Right renal cortex interstitium (tissue), 3 donors: ENCODE results near the gene PLPPR1. TPM values are rescaled to one million over a fixed set of nuclear protein-coding genes. Genes with fewer than 3 reads are reported as not detected.
A peak's percentile ranks its signal among the peaks of the same experiment; 100 is the strongest.

Source experiments
- DNase-seq, 3 donors: peaks; one replicate each; pipeline ENCODE4 v3.0.0-alpha.2; 2013; ENCODE audit warnings: low read depth in 3 of 3, low spot score in 2 of 3
- polyA plus RNA-seq, 3 donors: library from polyadenylated mRNA; unstranded; fragments of 120-200 nt; gene quantifications; one replicate each; pipeline ENCODE4 v1.2.1, GENCODE V29; 2013; ENCODE audit not compliant: insufficient read length in 3 of 3

The PLPPR1 gene
- 10 to 100 TPM; 17.5 to 23.8 (median 21.1) TPM for polyA plus RNA-seq

DNA sequence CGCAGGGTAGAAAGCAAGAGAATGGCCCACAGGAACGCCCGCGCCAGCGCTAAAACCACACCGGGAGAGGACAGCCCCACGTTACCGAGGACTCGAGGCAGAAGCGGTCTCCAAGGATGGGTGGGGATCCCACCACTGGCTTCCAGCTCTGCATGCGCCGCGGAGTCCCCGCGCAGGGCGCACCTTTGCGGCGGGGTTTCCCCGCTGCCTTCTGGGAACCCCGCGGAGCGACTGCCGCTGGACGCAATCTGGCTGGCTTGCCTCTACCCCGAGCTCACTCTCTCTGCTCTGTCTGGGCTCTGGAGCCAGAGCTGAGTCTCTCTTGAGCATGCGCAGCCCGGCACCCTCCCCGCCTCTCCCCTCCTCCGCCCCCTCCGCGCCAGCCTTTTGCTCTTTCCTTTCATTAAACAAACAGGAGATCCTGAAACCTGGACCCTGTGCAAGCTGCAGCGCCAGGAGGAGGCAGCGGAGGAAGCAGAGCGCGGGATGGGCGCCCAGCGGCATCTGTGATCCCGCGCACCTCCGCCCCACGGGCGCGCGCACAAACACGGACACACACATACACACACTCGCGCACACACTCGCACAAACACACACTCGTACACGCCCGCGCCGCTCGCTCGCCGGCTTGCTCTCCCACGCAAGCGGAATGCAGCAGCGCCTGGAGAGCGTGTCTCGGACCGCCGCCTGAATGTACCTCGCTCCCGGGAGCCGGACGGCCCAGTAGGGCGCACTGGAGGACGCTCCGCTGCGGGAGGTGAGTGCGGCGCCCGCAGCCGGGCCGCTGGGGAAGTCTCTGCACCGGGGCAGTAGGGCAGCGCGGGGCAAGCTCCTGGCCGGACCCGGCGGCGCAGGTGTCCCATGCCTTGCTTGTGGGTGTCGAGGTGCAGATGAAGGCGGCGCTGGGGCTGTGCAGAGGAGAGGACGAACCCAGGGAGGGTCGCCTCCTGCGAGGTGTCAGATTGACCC lies at the start of gene PLPPR1:
Gene PLPPR1 (plus strand): TSS at position 382 of the 969 bp plus-strand sequence.
- peak in 2 of 3 donors; percentile 41 to 68 for DNase-seq

DNA sequence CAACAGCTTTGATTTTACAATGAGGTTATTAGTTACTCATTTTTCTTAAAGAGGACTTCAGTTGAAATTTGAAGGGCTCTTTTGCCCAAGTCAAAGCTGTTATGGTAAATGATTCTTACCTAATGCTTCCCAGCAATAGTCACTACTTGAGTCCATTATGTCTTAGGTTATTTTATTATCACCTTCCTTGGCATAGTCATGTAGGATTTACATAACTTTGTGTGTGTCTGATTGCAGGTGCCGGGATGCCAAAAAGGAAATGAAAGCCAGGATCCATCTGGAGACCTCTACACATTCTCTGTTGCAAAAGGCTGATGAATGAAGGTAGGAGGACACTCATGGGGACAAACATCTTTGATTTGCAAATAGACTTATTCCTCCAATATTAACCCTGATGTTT lies 38.8 kb upstream of the PLPPR1 start:
- no peak for DNase-seq

DNA sequence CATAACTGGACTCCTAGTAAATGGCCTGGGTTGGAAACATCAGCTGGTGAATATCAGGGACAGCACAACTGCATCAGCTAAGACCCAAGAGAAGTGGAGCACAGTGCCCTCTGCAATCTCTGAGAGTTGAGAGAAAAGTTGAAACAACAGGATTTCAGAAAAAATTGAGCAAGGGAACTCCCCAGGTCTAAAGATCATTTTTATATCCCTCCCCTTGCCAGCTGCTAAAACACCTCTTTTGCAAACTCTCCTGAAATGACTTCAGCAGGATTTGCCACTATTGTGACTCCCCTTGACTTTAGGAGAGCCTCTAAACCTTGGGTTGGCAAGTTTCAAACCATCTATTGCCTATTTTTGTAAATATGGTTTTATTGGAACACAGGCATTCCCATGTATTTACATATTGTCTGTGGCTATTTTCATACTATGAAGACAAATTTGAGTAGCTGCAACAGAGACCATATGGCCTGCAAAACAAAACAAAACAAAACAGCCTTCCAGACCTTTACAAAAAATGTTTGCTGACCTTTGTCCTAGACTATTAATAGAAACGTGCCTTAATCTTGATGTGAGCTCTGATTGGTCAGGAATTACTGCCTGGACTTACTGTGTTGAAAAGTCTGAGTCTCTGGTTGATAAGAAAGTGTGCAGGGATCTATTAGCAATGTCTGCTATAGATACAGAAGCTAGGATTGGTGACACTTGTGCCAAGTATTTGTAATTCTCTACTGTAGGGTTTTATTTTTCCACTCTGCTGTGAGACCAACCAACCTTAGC lies 37.7 kb upstream of the PLPPR1 start:
- DNase-seq: no peak

DNA sequence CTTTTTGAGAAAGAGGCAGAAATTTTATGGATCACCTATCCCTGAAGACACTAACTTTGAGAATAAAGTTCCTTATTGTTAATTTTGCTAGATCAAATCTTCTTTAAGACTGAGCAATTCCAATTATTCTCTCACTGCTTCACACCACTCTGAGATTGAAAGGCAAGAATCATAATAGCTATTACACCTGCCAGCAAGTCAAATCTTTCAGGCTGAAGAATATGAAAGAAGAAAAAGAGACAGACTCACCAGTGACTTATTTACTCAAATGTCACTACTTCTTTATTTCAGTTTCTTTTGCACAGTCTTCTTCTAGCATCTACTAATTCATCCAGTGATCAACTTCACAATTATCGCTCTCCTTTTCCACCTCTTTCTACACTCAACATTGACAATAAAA lies 35.9 kb upstream of the PLPPR1 start:
- DNase-seq: no peak

DNA sequence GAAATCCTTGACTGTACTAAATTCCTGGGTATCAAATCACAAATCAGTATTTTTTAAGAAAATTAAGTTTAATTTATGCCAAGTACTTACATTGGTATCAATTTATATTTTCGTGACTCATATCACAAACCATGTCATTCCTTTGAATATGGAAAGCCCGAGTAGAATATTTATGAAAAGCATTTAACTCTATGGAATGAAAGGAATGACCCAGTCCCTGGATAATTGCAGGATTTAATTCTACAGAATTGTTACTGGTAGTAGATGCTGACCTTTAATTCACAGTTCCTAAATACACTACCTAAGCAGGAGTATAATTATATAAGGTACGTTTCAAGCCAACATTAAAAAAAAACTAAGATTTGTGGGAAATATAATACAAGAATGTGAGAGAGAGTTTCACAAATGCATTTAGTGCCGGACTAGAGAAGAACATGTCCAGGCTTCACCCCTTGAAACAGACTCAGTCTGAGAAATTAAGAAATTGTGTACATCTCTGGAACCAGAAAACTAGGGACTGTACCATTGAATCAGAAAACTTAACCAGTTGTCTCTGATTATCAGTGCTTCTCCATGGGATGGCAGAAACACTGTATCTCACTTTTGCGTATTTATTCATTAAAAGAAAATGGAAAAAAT lies 28.5 kb upstream of the PLPPR1 start:
- DNase-seq: no peak

DNA sequence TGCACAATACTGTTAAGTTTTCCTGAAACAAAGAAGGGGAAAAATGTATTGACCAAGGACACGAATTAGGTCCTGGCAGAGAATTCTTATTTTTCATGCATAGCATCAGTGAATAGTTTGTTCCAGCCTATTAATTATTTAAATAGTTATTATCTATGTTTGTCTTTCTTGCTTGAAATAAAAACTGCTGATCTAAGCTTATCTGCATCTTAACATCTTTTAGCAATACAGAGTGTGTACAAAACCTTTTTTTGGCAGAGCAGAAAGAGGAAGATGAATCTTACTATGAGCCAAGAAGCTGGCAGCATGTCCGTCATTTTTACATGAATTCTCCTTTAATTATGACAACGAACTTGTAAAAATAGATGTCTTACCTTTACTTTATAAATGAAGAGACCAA lies 23.3 kb upstream of the PLPPR1 start:
- DNase-seq: no peak

DNA sequence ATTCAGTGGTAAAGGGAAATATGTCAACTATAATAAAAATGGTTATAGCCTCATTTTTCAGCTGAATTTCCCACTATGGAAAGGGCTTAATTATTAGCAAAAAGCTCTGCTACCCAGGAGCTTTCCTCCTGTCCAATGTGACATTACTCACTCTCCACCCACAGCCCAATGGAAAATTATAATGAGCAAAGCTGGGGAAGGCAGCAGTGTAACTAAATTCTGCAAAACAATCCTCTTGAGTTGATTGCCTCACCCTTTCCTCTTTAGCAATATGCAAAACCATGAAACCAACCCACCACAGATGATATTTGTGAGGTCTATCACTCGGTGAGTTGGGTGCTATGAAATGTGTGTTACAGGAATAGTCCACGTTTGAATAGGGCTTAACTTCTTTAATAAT lies 14.0 kb upstream of the PLPPR1 start:
- no peak for DNase-seq

DNA sequence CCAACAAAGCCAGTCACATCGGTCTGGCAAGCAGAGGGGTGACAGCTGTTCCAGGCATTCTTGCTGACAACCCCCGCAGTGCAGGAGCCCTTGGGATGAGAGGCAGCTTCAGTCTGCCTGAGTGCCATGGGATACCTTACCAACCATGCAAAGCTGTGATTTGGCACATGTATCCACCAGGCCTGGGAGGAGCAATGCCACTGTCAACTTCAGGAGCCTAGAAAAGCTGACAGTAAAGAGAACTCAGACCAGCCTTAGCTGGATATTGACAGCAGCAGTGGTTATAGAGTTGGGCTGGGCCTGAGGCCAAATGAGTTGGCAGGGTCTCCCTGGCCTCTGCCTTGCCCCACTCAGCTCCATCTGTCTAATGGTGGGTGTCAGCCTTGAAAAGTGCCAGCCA lies 10.1 kb upstream of the PLPPR1 start:
- DNase-seq: no peak

DNA sequence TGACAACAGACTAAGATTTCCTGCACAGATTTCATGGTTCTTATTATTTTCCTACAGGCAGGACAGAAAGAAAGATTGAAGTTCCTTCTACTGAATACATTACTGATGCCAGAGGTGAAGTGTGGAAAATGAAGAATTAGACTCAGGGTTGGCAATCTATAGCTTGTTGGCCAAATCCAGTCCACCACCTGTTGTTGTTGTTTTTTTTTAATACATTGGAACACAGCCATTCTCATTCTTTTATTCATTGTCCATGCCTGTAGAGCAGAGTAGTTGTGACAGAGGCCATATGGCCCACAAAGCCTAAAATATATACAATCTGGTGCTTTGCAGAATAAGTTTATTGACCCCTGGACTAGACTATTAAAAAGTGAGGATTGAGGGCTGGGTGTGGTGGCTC lies 5.8 kb upstream of the PLPPR1 start:
- DNase-seq: no peak

DNA sequence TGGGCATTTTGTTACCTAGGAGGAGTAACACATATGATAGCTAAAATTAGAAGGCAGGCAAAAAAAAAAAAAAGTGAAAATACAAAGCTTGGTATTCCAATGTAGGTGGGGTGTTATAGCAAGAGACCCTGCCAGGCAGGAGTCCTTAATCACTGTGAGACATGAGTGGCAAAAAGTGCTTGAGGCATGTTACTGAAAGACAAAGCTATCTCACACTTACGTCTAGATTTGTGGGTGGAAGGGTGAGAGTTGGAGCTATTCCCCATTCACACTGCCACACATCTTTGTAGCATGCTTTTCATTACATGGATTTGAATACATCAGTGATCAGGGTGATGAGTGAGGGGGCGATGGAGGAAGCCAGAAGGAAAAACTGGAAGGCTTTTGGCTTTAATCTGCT lies 2.6 kb upstream of the PLPPR1 start:
- DNase-seq: no peak

DNA sequence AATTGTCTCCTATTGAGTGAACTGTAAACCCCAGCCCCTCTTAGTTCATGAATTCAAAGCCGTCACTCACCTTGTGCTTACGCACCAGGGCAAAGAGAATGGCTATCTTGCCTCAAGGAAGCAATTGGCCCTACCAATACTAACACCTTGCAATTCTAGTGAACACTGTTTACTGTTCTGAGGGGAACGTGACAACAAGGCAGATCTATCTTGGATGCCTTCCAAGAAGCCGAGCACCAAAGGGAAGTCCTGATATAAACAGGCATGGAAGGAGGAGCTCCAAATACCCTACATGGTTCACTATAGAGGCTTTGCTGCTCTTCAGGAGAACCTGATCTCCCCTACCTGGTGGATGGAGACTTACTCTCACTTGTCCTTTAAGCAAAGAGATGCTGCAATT lies 1.7 kb upstream of the PLPPR1 start:
- DNase-seq: no peak

DNA sequence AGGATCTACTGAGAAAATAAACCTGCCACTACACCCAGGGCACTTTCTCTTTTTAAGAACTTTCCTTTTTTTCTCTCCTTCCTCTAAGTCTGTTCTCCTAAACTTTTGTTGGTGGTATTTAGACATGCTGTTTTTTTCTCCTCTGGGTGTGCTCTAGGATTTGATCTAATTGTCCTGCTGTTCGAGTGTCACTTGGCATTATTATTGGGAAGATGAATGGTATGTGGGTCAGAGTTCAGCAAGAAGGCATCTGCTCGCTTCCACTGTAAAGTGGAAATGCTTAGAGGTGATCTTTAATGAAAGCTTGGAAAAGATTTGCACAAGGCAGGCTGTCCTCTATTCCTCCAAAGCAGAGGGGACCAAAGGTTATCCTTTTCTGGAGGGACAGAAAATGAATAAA lies 1.3 kb upstream of the PLPPR1 start:
- DNase-seq: no peak

DNA sequence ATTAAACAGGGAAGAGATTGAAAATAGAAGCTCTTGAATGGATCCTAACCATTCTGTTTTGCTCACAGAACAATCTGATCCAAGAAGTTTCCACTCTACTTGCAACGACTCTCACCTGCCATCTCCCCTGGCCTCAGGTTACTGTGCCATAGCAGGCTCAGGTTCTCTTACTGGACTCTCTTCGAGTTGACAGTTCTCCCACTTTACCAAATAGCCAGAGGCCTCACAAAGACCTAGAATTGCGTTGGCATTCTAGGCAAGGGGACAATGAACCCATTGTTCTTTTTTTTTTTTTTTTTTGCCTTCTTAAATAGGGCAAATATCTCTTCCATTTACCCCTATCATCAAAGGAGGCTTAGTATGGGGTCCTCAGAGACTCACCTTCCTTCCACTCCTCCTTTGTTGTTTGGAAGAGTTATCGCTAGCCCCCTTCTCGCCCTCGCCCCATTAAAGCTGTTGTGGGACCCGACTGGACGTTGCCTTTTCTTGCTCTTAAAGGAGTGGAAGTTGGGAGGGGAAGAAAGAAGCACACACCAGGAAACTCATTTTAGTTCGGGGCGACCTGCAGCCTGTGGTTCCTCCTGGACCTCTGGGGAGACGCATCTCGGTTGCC lies 688 bp upstream of the PLPPR1 start:
- DNase-seq: no peak

DNA sequence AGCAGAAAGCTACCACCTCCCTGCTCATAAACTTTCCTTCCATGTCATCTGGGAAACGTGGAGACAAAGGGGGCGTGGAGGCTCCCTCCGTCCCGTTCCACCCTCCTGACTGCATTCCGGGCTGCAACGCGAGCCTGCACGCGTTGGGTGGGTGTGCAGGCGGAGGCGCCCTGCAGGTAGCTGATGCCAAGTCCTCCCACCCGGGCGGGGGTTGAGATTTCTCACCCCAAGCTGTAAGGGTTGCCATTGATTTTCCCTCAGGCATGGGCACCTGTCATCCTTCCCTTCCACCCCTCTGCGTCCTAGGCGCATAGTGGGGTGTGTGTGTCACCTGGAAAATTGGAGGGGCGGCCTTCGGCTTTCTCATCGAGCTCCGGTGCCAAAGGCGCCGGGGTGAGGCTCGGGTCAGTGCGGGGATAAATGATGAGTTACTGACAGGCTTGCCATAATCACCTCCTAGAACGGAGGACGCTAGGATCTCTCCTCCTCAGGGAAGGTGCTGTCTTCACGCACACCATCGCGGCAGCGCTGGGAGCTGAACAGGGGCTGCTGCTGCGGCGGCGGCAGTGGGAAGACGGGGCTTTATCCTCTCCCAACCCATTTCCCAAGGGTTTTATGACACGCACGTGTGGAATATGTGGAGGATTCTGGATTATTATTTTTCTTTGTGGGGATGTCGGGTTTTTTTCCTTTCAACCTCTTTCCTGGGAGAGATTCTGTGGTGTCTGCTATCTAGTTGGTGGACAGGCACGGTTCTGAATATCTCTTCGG lies 973 bp downstream of the PLPPR1 start:
- DNase-seq: no peak

DNA sequence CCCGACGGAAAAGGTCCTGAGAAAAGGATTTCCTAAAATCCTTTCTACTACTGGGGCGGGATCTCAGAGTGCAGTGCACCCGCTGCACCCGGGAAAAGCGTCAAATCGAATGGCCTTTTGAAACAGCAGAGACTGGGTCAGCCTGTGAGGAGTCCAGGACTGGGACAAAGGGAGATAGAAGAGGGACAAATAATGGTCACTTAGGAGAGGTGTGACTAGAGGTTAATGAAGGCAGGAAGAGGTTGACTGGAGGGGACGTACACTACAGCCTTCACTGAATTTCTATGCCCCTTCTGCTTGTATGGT lies 1.5 kb downstream of the PLPPR1 start:
- no peak for DNase-seq

DNA sequence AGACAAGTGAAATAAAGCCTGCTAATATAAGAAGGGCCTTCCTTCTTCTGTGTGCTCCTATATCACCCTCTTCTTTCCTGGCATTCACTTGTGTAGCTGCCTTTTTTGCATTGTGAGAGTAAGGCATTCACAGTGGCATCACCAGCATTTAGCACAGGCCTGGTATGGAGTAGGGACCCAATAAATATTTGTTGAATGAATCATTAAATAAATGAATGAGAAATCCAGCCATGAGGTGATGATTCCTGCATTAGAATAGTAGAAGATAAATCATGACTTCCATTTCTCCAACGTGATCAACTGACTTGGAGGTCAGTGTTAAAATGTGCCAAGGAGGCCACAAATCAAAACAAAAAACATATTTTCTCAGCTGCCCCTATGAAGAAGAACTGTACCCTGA lies 3.9 kb downstream of the PLPPR1 start:
- DNase-seq: no peak

DNA sequence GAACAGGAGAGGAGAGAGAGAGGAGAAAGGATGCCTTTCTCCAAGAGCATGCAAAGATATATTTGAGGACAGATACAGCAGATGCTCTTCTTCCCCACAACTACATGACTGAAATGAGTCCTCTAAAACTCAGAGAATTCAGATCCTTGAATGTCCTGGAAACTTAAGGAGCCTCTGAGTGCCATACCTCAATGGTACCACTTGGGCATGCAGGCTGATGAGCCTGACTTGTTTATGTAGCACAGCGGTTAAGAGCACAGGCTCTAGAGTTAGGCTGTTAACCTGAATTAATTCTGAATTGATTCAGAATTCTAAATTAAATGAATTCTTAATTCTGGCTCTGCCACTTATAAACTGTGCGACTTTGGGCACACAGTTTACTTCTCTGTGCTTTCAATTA lies 5.7 kb downstream of the PLPPR1 start:
- no peak for DNase-seq

DNA sequence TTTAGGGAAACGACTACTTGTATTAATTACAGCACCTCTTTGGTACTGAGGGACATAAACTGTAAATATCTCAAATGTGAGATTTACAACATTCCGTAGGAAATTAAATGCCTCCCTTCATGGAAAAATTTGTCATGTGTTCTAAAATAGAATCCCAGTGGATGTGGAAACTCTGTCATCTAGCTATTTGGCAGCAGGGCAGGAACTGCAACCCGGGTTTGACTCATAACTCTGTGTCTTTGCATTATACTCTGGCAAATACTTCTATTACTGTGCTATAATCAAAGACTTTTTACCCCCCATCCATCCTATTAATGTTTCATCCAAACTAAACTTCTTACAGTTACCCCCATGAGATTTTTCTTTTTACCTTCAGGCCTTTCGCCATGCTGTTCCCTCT lies 6.6 kb downstream of the PLPPR1 start:
- DNase-seq: no peak

DNA sequence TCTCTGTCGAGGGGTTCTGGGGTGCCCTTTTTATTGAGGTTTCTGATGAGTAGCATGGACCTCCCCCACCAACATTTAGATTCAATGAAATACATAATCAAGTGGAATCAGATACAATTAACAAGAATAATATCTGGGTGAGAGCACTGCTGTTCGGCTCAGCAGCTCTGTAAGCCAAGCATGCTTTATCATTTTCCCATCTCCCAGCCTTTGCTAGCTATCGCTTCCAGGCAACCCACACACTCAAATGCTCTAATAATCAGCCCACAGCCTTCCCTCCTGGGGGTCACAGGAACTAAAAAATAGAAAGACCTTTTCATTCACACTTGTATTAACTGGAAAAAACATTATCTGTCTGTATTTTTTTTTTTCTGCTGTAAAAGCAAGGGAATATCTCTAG lies 8.9 kb downstream of the PLPPR1 start:
- DNase-seq: no peak

DNA sequence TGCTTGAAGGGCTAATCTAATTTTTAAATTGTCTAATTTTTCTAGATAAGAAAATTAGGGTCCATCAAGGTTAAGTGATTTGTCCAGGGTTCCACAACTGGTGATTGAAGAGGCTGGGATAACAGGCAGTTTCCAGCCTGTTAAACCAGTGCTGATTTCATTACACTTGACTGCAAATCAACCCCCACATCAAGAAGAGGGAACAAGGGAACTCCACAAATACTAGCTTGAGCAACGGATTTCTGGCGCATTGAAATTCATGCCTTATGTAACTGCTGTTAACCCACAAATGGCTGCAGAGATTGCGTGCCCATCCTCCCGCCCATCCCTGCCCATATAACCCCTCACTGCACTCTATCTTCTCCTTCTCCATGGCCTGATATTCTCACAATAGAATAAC lies 10.0 kb downstream of the PLPPR1 start:
- no peak for DNase-seq
